Endodermal cell (in vitro differentiated cells): Measurements from ENCODE around the gene PARL. TPM values are rescaled to one million over a fixed set of nuclear protein-coding genes. Genes with fewer than 3 reads are reported as not detected.

Source experiments
- DNase-seq: peaks from one replicate; pipeline ENCODE4 v3.0.0-alpha.2; 2017
- H3K27ac ChIP-seq: 2 replicates; pipeline ENCODE4 v1.5.1; 2013; ENCODE audit warnings: mild to moderate bottlenecking, low read depth, low read length, moderate library complexity
- H3K27me3 ChIP-seq: 2 replicates; pipeline ENCODE4 v1.6.1; 2013; ENCODE audit warnings: mild to moderate bottlenecking, low read length, moderate library complexity; ENCODE audit not compliant: insufficient read depth, control insufficient read depth, poor library complexity, severe bottlenecking
- H3K36me3 ChIP-seq: 2 replicates; pipeline ENCODE4 v1.7.0; 2013; ENCODE audit warnings: mild to moderate bottlenecking, low read length, moderate library complexity; ENCODE audit not compliant: control insufficient read depth, insufficient read depth
- H3K4me1 ChIP-seq: one replicate; pipeline ENCODE4 v1.7.0; 2013; ENCODE audit warnings: low read length; ENCODE audit not compliant: control insufficient read depth, insufficient read depth
- H3K4me3 ChIP-seq: 2 replicates; pipeline ENCODE4 v1.5.1; 2013; ENCODE audit warnings: mild to moderate bottlenecking, low read length, moderate library complexity
- H3K9ac ChIP-seq: 2 replicates; pipeline ENCODE4 v1.6.1; 2013; ENCODE audit warnings: mild to moderate bottlenecking, low read length, moderate library complexity; ENCODE audit not compliant: poor library complexity, severe bottlenecking; ENCODE audit errors: extremely low read depth
- H3K9me3 ChIP-seq: 2 replicates; pipeline ENCODE4 v1.6.1; 2013; ENCODE audit warnings: mild to moderate bottlenecking, low read length, moderate library complexity; ENCODE audit not compliant: control insufficient read depth
- H3K27ac Mint-ChIP-seq: 2 replicates; pipeline ENCODE4 v1.8.0; 2020; ENCODE audit warnings: mixed read lengths
- H3K27me3 Mint-ChIP-seq: 2 replicates; pipeline ENCODE4 v1.8.0; 2021; ENCODE audit warnings: mild to moderate bottlenecking, mixed read lengths; ENCODE audit not compliant: insufficient read depth
- H3K36me3 Mint-ChIP-seq: 2 replicates; pipeline ENCODE4 v1.8.0; 2020; ENCODE audit warnings: low read depth, mixed read lengths
- H3K4me1 Mint-ChIP-seq: 2 replicates; pipeline ENCODE4 v1.8.0; 2020; ENCODE audit warnings: mixed read lengths
- H3K4me3 Mint-ChIP-seq: 2 replicates; pipeline ENCODE4 v1.8.0; 2020; ENCODE audit warnings: mild to moderate bottlenecking, moderate library complexity, mixed read lengths
- H3K9me3 Mint-ChIP-seq: 2 replicates; pipeline ENCODE4 v1.8.0; 2020; ENCODE audit warnings: mild to moderate bottlenecking, mixed read lengths
- CTCF ChIP-seq: fragments of 200-600 bp; sonication (generic); conservative IDR thresholded peaks from 2 replicates; pipeline ENCODE4 v1.5.0; 2021; ENCODE audit warnings: antibody characterized with exemption, mild to moderate bottlenecking
- WGBS, 2 experiments: methylation state at CpG; one replicate each; pipeline versions ENCODE4 v1.1.5 to v1.1.7; 2013; ENCODE audit warnings: missing lambda C conversion rate in 2 of 2, mixed read lengths in 1 of 2; ENCODE audit not compliant: insufficient coverage in 1 of 2, insufficient read length in 1 of 2; 5-methylcytosine and 5-hydroxymethylcytosine counted together
- total RNA-seq, 2 donors: library from RNA; stranded (reverse); fragmentation: NEBNext Ultra II Directional in 1 of 2; extraction: Animal tissue kit (Norgen Biotek cat#: 25700) in 1 of 2; gene quantifications; 2 replicates in 1 of 2; 3 replicates in 1 of 2; pipeline ENCODE4 v1.2.1, GENCODE V29; 2021

Gene PARL
- total RNA-seq, 2 donors from 2014 or later: 77.3 to 83.0 TPM

GRCh38 chr3:183796372-183796771 lies 88.3 kb downstream of the PARL start:
- H3K27me3 ChIP-seq: no peaks in the 10 kb centered on the region
- TF ChIP-seq CTCF: no peak
- H3K36me3 ChIP-seq: peaks cover 82% of the 10 kb centered on the region

GRCh38 chr3:183794452-183794851 lies 90.2 kb downstream of the PARL start:
- WGBS, 2 experiments: 93% methylated on average over 4 of the region's 4 CpGs; no CpG with 5 or more reads in 1 of the 2 experiments
- TF ChIP-seq CTCF: no peak
- DNase-seq: no peak
- H3K27ac Mint-ChIP-seq: no peak overlapping the region
- Histone ChIP-seq H3K27ac (no peak overlapping the region), H3K4me3 (no peak overlapping the region), H3K4me1 (no peaks in the 10 kb centered on the region), H3K9me3 (no peaks in the 10 kb centered on the region), H3K9ac (no peak overlapping the region), H3K36me3 (peaks cover 83% of the 10 kb centered on the region), H3K27me3 (no peaks in the 10 kb centered on the region)
- H3K36me3 Mint-ChIP-seq: peaks cover 73% of the 10 kb centered on the region
- H3K9me3 Mint-ChIP-seq: no peaks in the 10 kb centered on the region
- no peak overlapping the region for H3K4me3 Mint-ChIP-seq
- H3K4me1 Mint-ChIP-seq: no peaks in the 10 kb centered on the region
- H3K27me3 Mint-ChIP-seq: no peaks in the 10 kb centered on the region

More at GRCh38 chr3:183796372-183796771, 88.3 kb downstream of the PARL start:
- H3K27ac Mint-ChIP-seq: no peak overlapping the region
- no peaks in the 10 kb centered on the region for H3K27me3 Mint-ChIP-seq
- no peak for DNase-seq
- no peak overlapping the region for H3K27ac ChIP-seq
- no peak overlapping the region for H3K4me3 Mint-ChIP-seq
- no peak overlapping the region for H3K9ac ChIP-seq
- H3K36me3 Mint-ChIP-seq: peaks cover 72% of the 10 kb centered on the region
- no peaks in the 10 kb centered on the region for H3K4me1 Mint-ChIP-seq
- H3K9me3 Mint-ChIP-seq: no peaks in the 10 kb centered on the region
- no peaks in the 10 kb centered on the region for H3K9me3 ChIP-seq
- 95% methylated on average over 6 of the region's 6 CpGs for WGBS, 2 experiments
- no peaks in the 10 kb centered on the region for H3K4me1 ChIP-seq
- H3K4me3 ChIP-seq: no peak overlapping the region

- DNase-seq: no peak
- H3K4me1 Mint-ChIP-seq: no peaks in the 10 kb centered on the region
- no peak overlapping the region for H3K27ac Mint-ChIP-seq
- TF ChIP-seq CTCF: no peak
- peaks cover 70% of the 10 kb centered on the region for H3K36me3 Mint-ChIP-seq
- H3K36me3 ChIP-seq: peaks cover 81% of the 10 kb centered on the region
- no peaks in the 10 kb centered on the region for H3K27me3 Mint-ChIP-seq
- H3K9me3 Mint-ChIP-seq: no peaks in the 10 kb centered on the region
- WGBS, 2 experiments: 91 to 100% methylated on average over 2 to 6 of the region's 6 CpGs
- no peak overlapping the region for H3K4me3 ChIP-seq
- no peak overlapping the region for H3K27ac ChIP-seq
- H3K9me3 ChIP-seq: no peaks in the 10 kb centered on the region
- no peaks in the 10 kb centered on the region for H3K27me3 ChIP-seq
- H3K4me1 ChIP-seq: no peaks in the 10 kb centered on the region
- no peak overlapping the region for H3K9ac ChIP-seq
- no peak overlapping the region for H3K4me3 Mint-ChIP-seq
These were observed 91.7 kb downstream of the PARL start for GRCh38 chr3:183792976-183793375.
